ENCODE data around the gene LYG2. TPM values are rescaled to one million over a fixed set of nuclear protein-coding genes. Genes with fewer than 3 reads are reported as not detected.
"Not testable (repeated sequence)": the region's sequence is repeated elsewhere in the genome, so short reads cannot be mapped to it uniquely, and the experiment has no call there.

LYG2 gene
- total RNA-seq, 1 donor from 2014 or later: not detected

- no peak for DNase-seq (ENCODE audit: low spot score)
Measured at GRCh38 chr2:99201959-99202678, 53.3 kb downstream of the LYG2 start.

- no peak for DNase-seq (ENCODE audit: low spot score)
Measured at GRCh38 chr2:99200076-99200800, 55.2 kb downstream of the LYG2 start.

GRCh38 chr2:99198103-99198841, 57.2 kb downstream of the LYG2 start:
- DNase-seq (ENCODE audit: low spot score): peak; percentile 49

GRCh38 chr2:99192364-99192763, 63.1 kb downstream of the LYG2 start:
- not testable (repeated sequence) for DNase-seq (ENCODE audit: low spot score)

Other genes with a start within 250 kb of the LYG2 start
- gene C2orf15, start 114.0 kb downstream of the LYG2 start, total RNA-seq (ENCODE audit: insufficient read depth, low replicate concordance): 1.7 TPM
- 6.0 TPM for gene TSGA10, start 100.7 kb downstream of the LYG2 start, total RNA-seq (ENCODE audit: insufficient read depth, low replicate concordance)
- 5.8 TPM for gene LIPT1, start 100.7 kb downstream of the LYG2 start, total RNA-seq (ENCODE audit: insufficient read depth, low replicate concordance)
- gene MITD1, start 74.6 kb downstream of the LYG2 start, total RNA-seq (ENCODE audit: insufficient read depth, low replicate concordance): 25.5 TPM
- gene MRPL30, start 74.5 kb downstream of the LYG2 start, total RNA-seq (ENCODE audit: insufficient read depth, low replicate concordance): 43.1 TPM
- not detected for gene LYG1, start 45.5 kb upstream of the LYG2 start, total RNA-seq (ENCODE audit: insufficient read depth, low replicate concordance)
- 89.8 TPM for gene TXNDC9, start 80.7 kb upstream of the LYG2 start, total RNA-seq (ENCODE audit: insufficient read depth, low replicate concordance)
- 31.3 TPM for gene EIF5B, start 81.7 kb upstream of the LYG2 start, total RNA-seq (ENCODE audit: insufficient read depth, low replicate concordance)
- 25.5 TPM for gene REV1, start 234.4 kb upstream of the LYG2 start, total RNA-seq (ENCODE audit: insufficient read depth, low replicate concordance)